HepG2 (cell line): ENCODE results near the gene FNDC7. TPM values are rescaled to one million over a fixed set of nuclear protein-coding genes. Genes with fewer than 3 reads are reported as not detected.

Source experiments
- ADNP ChIP-seq: sonication (generic); formaldehyde crosslinking; IDR thresholded peaks from 2 replicates; pipeline ENCODE4 v1.4.0; 2020; ENCODE audit warnings: missing genetic modification reagents
- ARHGAP35 ChIP-seq: sonication (generic); formaldehyde crosslinking; IDR thresholded peaks from 2 replicates; pipeline ENCODE4 v1.9.0; 2022; ENCODE audit warnings: mild to moderate bottlenecking, inconsistent platforms, moderate library complexity, missing genetic modification reagents, borderline replicate concordance
- ATAD3A ChIP-seq: sonication (generic); formaldehyde crosslinking; IDR thresholded peaks from 2 replicates; pipeline ENCODE4 v1.4.0; 2020; ENCODE audit warnings: missing genetic modification reagents
- ISX ChIP-seq: sonication (generic); formaldehyde crosslinking; conservative IDR thresholded peaks from 2 replicates; pipeline ENCODE4 v1.5.0; 2020; ENCODE audit warnings: missing genetic modification reagents
- JARID2 ChIP-seq: sonication (generic); formaldehyde crosslinking; IDR thresholded peaks from 2 replicates; pipeline ENCODE4 v1.8.1; 2023; ENCODE audit warnings: missing genetic modification reagents, inconsistent platforms; ENCODE audit not compliant: insufficient replicate concordance
- LCORL ChIP-seq, 2 experiments: fragments of 450-650 bp in 1 of 2; sonication (generic) in 1 of 2; formaldehyde crosslinking in 1 of 2; IDR thresholded peaks; 2 replicates each; pipeline versions ENCODE4 v1.5.0 to v1.6.1; 2017 to 2020; ENCODE audit warnings: antibody characterized with exemption in 1 of 2, missing genetic modification reagents in 1 of 2
- POGZ ChIP-seq: sonication (generic); formaldehyde crosslinking; IDR thresholded peaks from 2 replicates; pipeline ENCODE4 v1.4.0; 2020; ENCODE audit warnings: mild to moderate bottlenecking, missing genetic modification reagents
- SUZ12 ChIP-seq: fragments of 150-350 bp; IDR thresholded peaks from 2 replicates; pipeline ENCODE4 v1.6.1; 2014; ENCODE audit warnings: low read depth, low read length
- TAF15 ChIP-seq: fragments of 200-400 bp; formaldehyde crosslinking; IDR thresholded peaks from one replicate; pipeline ENCODE4 v1.6.1; 2018; ENCODE audit warnings: mild to moderate bottlenecking, low read depth, low read length; ENCODE audit not compliant: poor library complexity, severe bottlenecking
- ZFP41 ChIP-seq: sonication (generic); formaldehyde crosslinking; IDR thresholded peaks from 2 replicates; pipeline ENCODE4 v1.4.0; 2020; ENCODE audit warnings: mild to moderate bottlenecking, missing genetic modification reagents, borderline replicate concordance
- ZNF451 ChIP-seq: sonication (generic); formaldehyde crosslinking; IDR thresholded peaks from 2 replicates; pipeline ENCODE4 v1.5.0; 2020; ENCODE audit warnings: mild to moderate bottlenecking, missing genetic modification reagents
- ZNF512B ChIP-seq: sonication (generic); formaldehyde crosslinking; IDR thresholded peaks from 2 replicates; pipeline ENCODE4 v1.5.1; 2020; ENCODE audit warnings: missing genetic modification reagents, mild to moderate bottlenecking, borderline replicate concordance
- ZNF672 ChIP-seq: sonication (generic); formaldehyde crosslinking; IDR thresholded peaks from 2 replicates; pipeline ENCODE4 v1.8.1; 2022; ENCODE audit warnings: missing genetic modification reagents
- ZNF678 ChIP-seq: sonication (generic); formaldehyde crosslinking; IDR thresholded peaks from 2 replicates; pipeline ENCODE4 v1.4.0; 2020; ENCODE audit warnings: mild to moderate bottlenecking, missing genetic modification reagents
- ZNF691 ChIP-seq: sonication (generic); formaldehyde crosslinking; IDR thresholded peaks from 2 replicates; pipeline ENCODE4 v1.4.0; 2020; ENCODE audit warnings: missing genetic modification reagents, low read depth, mild to moderate bottlenecking, borderline replicate concordance
- ZNF773 ChIP-seq: sonication (generic); formaldehyde crosslinking; IDR thresholded peaks from 2 replicates; pipeline ENCODE4 v1.4.0; 2020; ENCODE audit warnings: missing genetic modification reagents, borderline replicate concordance
- ZNF776 ChIP-seq: sonication (generic); formaldehyde crosslinking; IDR thresholded peaks from 2 replicates; pipeline ENCODE4 v1.4.0; 2020; ENCODE audit warnings: mild to moderate bottlenecking, missing genetic modification reagents
- ZNF780A ChIP-seq: sonication (generic); formaldehyde crosslinking; IDR thresholded peaks from 2 replicates; pipeline ENCODE4 v1.8.0; 2022; ENCODE audit warnings: mild to moderate bottlenecking, missing genetic modification reagents, moderate library complexity
- ZNF83 ChIP-seq: sonication (generic); formaldehyde crosslinking; IDR thresholded peaks from 2 replicates; pipeline ENCODE4 v1.4.0; 2020; ENCODE audit warnings: missing genetic modification reagents, mild to moderate bottlenecking, borderline replicate concordance
- ZSCAN31 ChIP-seq: sonication (generic); formaldehyde crosslinking; IDR thresholded peaks from 2 replicates; pipeline ENCODE4 v1.5.0; 2020; ENCODE audit warnings: low read depth, mild to moderate bottlenecking, missing genetic modification reagents
- polyA plus RNA-seq, 8 experiments: library from polyadenylated mRNA; depleted of rRNA in 3 of 8; stranded (reverse) in 7 of 8; unstranded in 1 of 8; fragments of >200 nt; fragmentation: Illumina TruSeq in 4 of 8; extraction: Trizol in 4 of 8; gene quantifications; 2 replicates each; pipeline versions ENCODE4 v1.2.1 to v1.2.3, GENCODE V29; 2011 to 2016; ENCODE audit warnings: low read depth in 4 of 8, missing spikeins in 1 of 8, mixed read lengths in 1 of 8; ENCODE audit not compliant: insufficient read depth in 1 of 8
- total RNA-seq, 5 experiments: library from RNA; depleted of rRNA; stranded (reverse); fragments of >200 nt; fragmentation: Illumina TruSeq; extraction: Trizol; gene quantifications; 2 replicates each; pipeline ENCODE4 v1.2.3, GENCODE V29; 2016; ENCODE audit warnings: low read depth in 1 of 5
- TF ChIP-seq, protein P1 (sequence below): sonication (generic); formaldehyde crosslinking; IDR thresholded peaks from 2 replicates; pipeline ENCODE4 v1.8.1; 2022; ENCODE audit warnings: mild to moderate bottlenecking, missing genetic modification reagents
- TF ChIP-seq, protein P2 (sequence below): IDR thresholded peaks from 2 replicates; pipeline ENCODE4 v1.6.1; 2016; ENCODE audit warnings: mild to moderate bottlenecking

The FNDC7 gene
- total and polyA plus RNA-seq, 2 of the 13 experiments (the other 11 are each of a cell fraction or from before 2014, with no cell fraction given) = 0.03 TPM; not detected in 1

- TF ChIP-seq ZNF512B (no peak), ZSCAN31 (CRISPR knock-in tag) (0 out of 2 replicates have a peak, but pooled peaks have one; percentile 66), ZNF776 (CRISPR knock-in tag) (no peak), ZNF451 (0 out of 2 replicates have a peak, but pooled peaks have one; percentile 20), ATAD3A (CRISPR knock-in tag) (no peak), ZNF83 (CRISPR knock-in tag) (no peak), LCORL (IDR thresholded peaks at IDR 0.05) (no peak), LCORL (CRISPR knock-in tag; IDR thresholded peaks at IDR 0.05) (peak; percentile 79), ARHGAP35 (no peak), JARID2 (CRISPR knock-in tag) (peak; percentile 51), ZNF691 (CRISPR knock-in tag) (0 out of 2 replicates have a peak, but pooled peaks have one; percentile 73), ZNF678 (CRISPR knock-in tag) (0 out of 2 replicates have a peak, but pooled peaks have one; percentile 33), POGZ (CRISPR knock-in tag) (peak; percentile 99), ZNF672 (CRISPR knock-in tag) (no peak), ZNF773 (CRISPR knock-in tag) (peak; percentile 53; the same call in 1 of the 2 replicates), ADNP (CRISPR knock-in tag) (no peak), TAF15 (no peak), SUZ12 (no peak), ZNF780A (no peak), ISX (CRISPR knock-in tag) (peak; percentile 68; the same call in 1 of the 2 replicates), ZFP41 (no peak)
- TF ChIP-seq, protein P1, sequence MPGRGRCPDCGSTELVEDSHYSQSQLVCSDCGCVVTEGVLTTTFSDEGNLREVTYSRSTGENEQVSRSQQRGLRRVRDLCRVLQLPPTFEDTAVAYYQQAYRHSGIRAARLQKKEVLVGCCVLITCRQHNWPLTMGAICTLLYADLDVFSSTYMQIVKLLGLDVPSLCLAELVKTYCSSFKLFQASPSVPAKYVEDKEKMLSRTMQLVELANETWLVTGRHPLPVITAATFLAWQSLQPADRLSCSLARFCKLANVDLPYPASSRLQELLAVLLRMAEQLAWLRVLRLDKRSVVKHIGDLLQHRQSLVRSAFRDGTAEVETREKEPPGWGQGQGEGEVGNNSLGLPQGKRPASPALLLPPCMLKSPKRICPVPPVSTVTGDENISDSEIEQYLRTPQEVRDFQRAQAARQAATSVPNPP = no peak
- TF ChIP-seq, protein P2, sequence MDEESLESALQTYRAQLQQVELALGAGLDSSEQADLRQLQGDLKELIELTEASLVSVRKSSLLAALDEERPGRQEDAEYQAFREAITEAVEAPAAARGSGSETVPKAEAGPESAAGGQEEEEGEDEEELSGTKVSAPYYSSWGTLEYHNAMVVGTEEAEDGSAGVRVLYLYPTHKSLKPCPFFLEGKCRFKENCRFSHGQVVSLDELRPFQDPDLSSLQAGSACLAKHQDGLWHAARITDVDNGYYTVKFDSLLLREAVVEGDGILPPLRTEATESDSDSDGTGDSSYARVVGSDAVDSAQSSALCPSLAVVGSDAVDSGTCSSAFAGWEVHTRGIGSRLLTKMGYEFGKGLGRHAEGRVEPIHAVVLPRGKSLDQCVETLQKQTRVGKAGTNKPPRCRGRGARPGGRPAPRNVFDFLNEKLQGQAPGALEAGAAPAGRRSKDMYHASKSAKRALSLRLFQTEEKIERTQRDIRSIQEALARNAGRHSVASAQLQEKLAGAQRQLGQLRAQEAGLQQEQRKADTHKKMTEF (CRISPR knock-in tag) = peak; percentile 75
Observed at GRCh38 chr1:108746382-108747170, 33.9 kb downstream of the FNDC7 start, which contains the start of gene STXBP3 (continued).
